IPS-18c (cell line): Measurements from ENCODE around the gene LRCH3.

Experiments used
- H3K4me3 ChIP-seq: 2 replicates; pipeline ENCODE4 v1.7.0; 2013; ENCODE audit warnings: low read depth, mild to moderate bottlenecking, low read length, moderate library complexity; ENCODE audit not compliant: insufficient read depth
- H3K9me3 ChIP-seq: one replicate; pipeline ENCODE4 v1.6.1; 2013; ENCODE audit warnings: mild to moderate bottlenecking, low read length, moderate library complexity; ENCODE audit not compliant: control insufficient read depth, insufficient read depth

Gene LRCH3

DNA sequence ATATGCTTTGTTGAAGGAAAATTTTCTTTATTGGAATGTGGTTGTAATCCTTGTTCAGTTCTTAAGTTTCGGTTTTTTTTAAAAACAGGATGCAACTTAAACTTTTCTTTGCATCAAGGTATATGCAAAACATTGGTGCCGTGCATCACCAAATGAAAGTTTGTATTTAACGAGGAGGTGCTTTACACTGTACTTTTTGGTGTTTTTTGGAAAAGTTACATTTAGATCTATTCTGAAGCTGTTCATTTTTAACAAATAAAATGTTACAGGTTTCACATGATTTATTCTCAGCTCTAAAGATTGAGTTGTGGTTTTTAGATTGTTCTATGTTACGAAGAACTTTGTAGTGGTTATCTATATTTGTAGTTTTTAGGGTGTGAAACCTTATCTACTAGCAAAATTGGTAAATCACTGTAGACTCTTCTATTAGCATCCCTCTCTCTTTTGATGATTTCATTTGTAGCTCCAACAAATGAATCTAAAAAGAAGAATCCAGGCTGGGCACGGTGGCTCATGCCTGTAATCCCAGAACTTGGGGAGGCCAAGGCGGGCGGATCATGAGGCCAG lies 7.0 kb upstream of the LRCH3 start:
- H3K9me3 ChIP-seq = no peaks in the 10 kb centered on the region
- H3K4me3 ChIP-seq = no peak overlapping the region

DNA sequence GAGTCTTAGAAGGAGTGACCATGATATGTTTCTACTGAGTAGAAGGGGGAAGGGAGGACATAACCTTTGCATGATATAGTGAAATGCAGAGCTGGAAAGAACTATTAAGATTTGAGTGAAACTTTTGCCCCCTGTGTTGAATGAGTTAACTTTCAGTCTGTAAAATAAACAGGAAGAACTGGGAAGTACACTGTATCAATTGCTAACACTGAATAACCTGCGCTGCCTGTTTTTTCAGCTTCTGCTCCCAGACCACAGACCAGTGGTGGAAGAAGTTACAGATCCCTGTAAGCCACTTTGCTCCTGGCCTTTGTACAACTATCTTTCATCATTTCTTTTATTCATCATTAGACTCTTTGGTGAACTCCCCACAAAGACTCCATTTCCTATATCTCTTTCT lies 3.6 kb upstream of the LRCH3 start:
- Histone ChIP-seq H3K9me3 (no peaks in the 10 kb centered on the region), H3K4me3 (no peak overlapping the region)

DNA sequence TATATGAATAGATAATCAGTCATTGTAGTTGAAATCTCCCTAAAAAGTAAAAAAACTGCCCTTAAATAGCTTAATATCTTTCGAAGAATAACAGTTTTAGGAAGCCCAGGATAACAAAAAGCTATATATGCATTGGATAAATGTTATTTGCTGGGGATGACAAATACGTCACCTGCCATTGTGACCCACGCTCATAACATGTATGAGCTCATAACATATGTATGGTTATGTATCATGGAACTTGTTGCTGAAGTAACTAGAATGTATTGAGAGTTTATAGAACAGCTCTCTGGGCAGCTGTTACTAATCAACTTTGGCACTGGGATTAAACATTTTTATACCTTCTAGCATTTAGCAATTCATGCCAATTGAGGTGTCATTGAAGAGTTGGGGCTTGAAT lies 1.7 kb upstream of the LRCH3 start:
- Histone ChIP-seq H3K9me3 (no peaks in the 10 kb centered on the region), H3K4me3 (no peak overlapping the region)

DNA sequence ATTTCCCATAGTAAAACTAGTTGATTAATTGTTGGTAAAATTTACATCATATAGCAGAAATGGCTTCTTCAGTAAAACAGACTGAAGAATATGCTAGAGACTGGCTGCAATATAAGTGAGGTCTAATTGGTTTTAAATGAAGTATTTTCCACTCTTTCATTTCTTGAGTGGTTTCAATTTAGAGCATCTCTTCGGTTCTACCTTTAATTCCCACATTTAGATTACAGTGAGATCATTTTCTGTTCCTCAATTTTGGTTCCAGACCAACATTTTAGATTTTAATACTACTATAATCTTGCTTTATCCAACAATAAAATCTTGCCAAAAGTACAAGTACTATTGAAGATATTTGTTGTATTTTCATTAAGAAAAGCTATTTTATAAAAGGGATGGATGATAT lies 1.0 kb upstream of the LRCH3 start:
- H3K4me3 ChIP-seq = no peak overlapping the region
- no peaks in the 10 kb centered on the region for H3K9me3 ChIP-seq

DNA sequence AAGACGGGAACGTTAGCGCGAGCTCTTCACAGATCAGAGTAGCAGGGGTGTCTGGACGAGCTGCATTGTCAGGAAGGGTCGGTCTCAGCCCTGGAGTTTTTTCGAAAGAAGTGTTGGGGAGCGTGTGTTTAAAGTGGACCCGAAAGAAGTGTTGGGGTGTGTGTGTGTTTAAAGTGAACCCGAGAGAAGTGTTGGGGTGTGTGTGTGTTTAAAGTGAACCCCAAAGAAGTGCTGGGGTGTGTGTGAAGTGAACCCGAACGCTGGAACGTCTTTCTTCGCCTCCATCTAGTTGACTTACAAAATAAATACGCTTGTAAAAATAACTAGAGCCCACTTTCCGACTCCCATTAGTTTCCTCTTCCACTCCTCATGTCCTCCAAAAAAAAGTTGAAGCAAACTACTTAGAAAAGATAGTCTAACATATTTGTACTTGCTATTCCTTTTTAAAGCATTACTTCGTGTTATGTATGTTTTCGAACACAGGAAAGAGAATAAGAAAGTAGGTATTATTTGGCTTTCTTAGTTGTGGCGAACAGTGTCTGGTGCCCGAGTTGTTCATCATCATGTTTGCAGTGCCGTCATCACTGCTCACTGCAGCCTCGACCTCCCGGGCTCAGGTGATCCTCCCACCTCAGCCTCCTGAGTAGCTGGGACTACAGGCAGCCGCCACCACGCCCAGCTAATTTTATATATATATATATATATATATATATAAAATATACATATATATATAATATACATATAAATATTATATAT lies 1.0 kb downstream of the LRCH3 start:
- H3K9me3 ChIP-seq = no peaks in the 10 kb centered on the region
- H3K4me3 ChIP-seq = peak overlapping the region; percentile 70

DNA sequence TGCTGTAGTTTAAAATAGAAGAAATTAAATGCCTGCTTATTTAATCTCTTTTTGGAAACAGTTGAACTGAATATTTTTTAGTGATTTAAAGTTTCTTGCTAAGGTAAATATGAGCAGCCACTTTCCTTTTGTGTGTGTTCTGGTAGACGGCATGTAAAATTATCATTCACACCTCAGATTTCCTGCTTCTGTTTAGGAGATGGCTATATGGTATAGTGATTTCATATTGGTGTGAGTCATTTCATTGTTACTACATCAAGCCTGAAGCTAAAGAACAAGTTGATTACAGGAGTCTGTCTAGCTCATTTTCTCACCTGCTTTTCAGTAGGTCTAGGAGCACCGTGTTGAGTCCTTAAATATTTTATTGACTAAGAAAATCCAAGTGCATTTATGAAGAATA lies 2.2 kb downstream of the LRCH3 start:
- H3K4me3 ChIP-seq = no peak overlapping the region

DNA sequence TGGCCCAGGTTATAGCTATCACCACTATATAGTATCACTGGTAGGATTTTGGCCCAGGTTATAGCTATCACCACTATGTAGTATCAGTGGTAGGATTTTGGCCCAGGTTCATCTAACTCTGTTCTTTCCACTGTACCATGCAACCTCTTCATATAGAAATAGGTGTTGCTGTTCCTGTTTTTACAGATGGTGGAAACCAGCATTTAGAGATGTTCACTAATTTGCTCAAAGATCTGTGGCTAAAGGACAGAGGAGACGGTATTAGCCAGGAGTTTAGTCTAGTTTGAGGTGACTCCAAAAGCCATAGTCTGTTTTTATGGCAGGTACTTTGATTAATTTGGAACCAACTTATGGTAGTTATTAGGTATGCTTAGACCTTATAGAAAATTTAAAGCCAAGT lies 3.1 kb downstream of the LRCH3 start:
- Histone ChIP-seq H3K4me3 (no peak overlapping the region), H3K9me3 (no peaks in the 10 kb centered on the region)

More for the DNA sequence above, 2.2 kb downstream of the LRCH3 start:
- no peaks in the 10 kb centered on the region for H3K9me3 ChIP-seq

DNA sequence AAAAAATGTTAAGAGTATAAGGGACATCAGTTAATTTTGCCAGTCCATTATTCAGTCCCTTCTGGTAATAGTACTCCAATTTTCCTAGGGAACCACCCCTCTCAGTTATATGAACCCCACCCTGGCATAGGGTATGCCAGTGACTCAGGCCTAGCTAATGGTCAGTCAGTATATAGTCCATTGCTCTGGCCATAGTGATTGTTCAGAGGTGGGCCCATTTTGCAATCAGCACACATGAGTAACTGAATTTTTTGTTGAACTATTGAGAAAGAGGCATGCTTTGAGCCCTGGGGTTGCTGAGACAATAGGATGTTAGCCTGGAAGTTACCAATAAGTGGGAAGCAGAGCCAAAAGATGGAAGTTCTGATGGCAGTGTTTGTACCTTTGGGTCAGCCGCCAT lies 4.1 kb downstream of the LRCH3 start:
- Histone ChIP-seq H3K9me3 (no peaks in the 10 kb centered on the region), H3K4me3 (no peak overlapping the region)

DNA sequence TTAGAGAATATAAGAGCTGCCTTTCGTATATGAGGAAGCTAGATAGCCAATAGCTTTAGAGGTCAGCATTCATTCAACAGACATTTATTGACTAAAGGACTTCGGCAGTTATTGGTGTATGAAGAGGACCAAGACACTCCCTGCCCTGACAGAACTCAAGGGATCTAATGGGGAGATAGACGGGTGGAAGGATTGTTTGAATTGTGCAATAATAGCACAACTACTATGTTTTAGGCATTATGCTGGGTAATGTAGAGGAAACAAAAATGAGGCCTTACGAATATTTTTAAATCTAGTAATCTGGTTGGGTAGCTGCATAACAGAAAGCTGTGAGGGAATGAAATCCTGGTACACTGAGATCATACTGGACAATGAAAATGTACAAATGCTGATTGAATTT lies 5.0 kb downstream of the LRCH3 start:
- H3K9me3 ChIP-seq = no peaks in the 10 kb centered on the region
- no peak overlapping the region for H3K4me3 ChIP-seq

DNA sequence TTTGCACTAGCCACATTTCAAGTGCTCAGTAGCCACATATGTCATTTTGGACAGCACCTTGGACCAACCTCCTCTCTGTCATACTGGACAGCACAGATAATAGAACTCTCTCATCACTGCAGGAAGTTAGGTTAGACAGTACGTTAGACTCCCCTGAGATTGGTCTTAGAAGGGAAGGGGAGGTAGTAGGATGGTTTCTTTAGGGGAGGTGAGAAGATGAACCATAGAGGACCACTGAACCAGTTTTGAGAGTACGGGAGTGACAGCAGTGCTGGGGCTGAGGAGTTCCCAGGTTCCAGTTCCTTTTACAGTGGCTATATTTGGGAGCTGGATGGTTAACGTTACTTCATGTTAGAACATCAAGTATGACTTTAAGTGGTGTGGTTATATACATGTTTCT lies 7.8 kb downstream of the LRCH3 start:
- Histone ChIP-seq H3K4me3 (no peak overlapping the region), H3K9me3 (no peaks in the 10 kb centered on the region)

DNA sequence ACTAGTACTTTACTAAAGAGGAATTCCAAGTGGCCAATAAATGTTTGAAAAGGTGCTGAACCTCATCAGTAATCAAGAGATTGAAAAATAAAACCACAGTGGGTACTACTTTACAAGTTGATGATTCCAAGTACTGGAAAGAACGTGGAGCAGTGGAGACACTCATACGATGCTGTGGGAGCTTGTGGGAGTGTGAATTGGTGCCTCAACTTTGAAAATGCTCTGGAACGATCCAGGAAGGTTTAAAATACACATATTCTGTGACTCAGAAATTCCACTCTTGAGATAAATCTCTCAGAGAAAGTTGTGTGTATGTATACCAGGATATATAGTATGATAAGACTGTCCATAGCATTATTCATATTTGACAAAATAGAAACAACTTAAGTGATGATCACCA lies 9.3 kb downstream of the LRCH3 start:
- no peaks in the 10 kb centered on the region for H3K9me3 ChIP-seq
- H3K4me3 ChIP-seq = no peak overlapping the region

DNA sequence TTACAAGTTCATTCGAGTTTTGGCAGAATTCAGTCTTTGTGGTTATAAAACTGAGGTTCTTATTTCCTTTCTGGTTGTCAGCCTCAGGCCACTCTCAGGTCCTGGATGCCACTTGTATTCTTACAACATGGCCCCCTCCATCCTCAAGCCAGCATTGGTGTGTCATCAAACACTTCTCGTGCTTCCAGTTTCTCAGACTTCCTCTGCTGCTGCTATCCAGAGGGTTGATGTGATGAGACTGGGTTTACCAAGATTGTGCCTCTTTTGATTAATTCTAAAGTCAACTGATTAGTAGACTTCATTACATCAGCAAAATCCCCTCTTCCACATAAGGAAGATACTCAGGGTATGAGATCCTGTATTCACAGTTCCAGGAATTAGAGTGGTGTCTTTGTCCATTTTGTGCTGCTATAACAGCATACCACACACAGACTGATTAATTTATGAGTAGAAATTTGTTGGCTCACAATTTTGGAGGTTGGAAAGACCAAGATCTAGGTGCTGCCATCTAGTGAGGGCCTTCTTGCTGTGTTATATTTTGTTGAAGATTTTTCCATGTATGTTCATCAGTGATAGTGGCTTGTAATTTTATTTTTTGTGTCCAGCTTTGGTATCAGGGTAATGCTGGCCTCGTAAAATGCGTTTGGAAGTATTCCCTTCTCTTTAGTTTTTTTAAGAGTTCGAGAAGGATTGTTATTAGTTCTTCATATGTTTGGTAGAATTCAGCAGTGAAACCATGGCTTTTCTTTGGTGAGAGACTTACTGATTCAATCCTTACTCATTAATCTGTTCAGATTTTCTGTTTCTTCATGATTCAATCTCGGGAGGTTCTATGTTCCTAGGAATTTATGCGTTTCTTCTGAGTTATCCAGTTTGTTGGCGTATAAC lies 11.1 kb downstream of the LRCH3 start:
- Histone ChIP-seq H3K9me3 (no peaks in the 10 kb centered on the region), H3K4me3 (no peak overlapping the region)

DNA sequence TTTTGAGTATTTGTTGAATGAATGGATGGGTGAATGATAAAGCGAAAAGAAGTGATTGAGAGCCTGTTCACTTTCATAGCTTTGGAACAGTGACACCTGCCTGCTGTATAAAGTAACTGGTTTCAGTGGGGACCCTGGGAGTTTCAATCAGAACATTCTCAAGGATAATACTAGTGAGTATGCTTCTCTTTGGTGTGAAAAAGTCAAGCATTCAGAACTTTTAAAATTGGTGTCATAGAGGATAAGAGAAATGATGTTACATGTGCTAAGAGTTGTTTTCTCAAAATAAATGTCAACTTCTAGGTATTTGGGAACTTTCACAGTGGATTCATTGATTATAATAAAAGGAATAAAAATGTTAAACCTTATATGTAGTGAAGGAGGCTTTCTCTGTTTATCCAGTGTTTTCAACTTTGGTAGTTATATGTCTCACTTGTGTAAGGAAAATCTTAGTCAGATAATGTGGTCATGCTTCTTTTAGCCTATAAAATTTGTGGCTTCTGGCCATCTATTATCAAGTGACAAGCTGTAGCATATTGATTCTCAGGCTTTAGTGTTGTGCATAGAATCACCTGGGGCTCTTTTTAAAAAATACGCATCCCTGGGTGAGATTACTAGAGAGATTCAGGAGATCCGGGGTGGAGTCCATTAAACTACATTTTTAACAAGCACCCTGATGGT lies 11.9 kb downstream of the LRCH3 start:
- H3K4me3 ChIP-seq = no peak overlapping the region

DNA sequence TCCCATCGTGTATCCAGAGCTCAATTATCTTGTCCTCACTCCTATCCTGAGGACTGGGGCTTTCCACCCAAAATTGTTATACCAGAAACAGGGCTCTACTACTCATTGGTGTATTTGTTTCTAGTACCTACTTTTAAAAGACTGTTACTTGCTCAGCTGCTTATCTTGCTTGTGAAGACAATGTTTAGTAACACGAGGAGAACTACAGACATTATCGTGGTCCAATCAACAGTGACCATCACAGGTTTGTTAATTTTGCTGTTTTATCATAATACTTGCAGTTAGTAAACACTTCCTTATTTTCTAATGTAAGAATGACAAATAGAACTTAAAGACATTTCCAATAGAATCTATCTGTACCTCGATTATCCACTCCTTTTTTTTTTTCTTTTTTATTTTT lies 13.5 kb downstream of the LRCH3 start:
- Histone ChIP-seq H3K4me3 (no peak overlapping the region), H3K9me3 (no peaks in the 10 kb centered on the region)

More for the DNA sequence above, 11.9 kb downstream of the LRCH3 start:
- no peaks in the 10 kb centered on the region for H3K9me3 ChIP-seq

DNA sequence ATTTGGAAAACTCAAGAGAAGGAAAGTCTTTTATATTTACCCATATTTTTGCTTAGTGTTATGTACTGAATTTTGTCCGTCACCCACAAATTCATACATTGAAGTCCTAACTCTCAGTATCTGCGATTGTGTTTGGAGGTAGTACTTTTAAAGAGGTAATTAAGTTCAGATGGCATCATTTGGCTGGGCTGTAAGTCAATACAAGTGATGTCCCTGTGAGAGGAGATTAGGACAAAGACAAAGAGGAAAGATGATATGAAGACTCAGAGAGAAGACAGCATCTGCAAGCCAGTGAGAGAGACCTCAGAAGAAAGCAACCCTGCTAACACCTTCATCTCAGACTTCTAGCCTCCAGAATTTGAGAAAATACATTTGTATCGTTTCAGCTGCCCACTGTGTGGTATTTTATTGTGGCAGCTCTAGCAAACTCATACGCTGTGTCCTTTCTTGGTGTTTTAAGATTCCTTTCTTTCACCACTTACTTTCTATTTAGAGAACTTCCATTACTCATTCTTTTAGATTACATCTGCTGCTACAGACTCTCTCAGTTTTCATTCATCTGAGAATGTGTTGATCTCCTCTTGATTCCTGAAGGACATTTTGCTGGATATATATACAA lies 17.0 kb downstream of the LRCH3 start:
- Histone ChIP-seq H3K9me3 (no peaks in the 10 kb centered on the region), H3K4me3 (no peak overlapping the region)

DNA sequence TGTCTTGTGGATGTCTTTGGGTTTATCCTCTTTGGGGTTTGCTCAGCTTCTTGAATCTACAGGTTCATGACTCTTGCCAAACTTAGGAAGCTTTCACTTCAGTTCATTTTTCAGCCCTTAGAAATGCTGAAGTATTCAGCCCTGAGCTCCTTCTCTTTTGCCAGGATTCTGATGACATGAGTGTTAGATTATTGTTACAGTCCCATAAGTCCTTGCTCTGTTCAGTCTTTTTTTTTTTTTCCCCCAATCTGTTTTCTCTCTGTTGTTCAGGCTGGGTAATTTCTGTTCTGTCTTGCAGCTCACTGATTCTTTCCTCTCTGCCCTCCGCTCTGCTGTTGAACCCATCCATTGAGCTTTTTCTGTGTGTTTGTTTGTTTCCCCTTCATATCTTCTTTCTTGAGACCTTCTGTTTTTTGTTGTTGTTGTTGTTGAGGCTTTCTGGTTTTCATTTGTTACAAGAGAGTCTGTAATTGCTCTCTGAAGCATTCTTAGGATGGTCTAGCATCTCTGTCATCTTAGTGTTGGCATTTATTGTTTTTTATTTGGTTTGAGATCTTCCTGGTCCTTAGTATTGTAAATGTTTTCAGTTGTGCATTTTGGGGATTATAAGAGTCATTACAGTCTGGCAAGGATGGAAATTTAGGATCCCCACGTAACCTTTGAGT lies 18.4 kb downstream of the LRCH3 start:
- no peak overlapping the region for H3K4me3 ChIP-seq
- no peaks in the 10 kb centered on the region for H3K9me3 ChIP-seq

DNA sequence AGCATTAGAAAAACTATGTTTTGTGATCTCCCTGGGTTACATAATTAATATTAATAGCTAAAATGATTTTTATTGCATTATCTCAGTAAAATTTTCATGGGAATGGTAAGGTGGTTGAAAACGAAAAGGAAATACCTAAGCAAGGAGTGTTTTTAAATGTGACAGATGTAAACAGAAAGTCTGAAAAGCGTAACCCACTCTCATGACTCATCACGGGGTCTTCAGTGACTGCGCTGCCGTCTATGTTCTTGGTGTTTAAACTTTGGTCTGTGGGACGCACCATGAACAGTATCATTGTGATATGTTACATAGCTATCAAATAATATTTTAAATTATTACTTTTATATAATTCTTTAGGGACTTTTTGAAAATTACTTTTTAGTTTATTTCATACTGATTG lies 19.8 kb downstream of the LRCH3 start:
- no peaks in the 10 kb centered on the region for H3K9me3 ChIP-seq
- no peak overlapping the region for H3K4me3 ChIP-seq
